Placental epithelial cell (primary cell): ENCODE results near the gene QRFPR. TPM values are rescaled to one million over a fixed set of nuclear protein-coding genes. Genes with fewer than 3 reads are reported as not detected.

Experiments
- small RNA-seq: library from RNA; depleted of rRNA; stranded (forward); fragments of <200 nt; gene quantifications from one replicate; pipeline ENCODE3, GENCODE V24; 2012
- total RNA-seq: library from RNA; depleted of rRNA; stranded (reverse); fragments of >200 nt; gene quantifications from 2 replicates; pipeline ENCODE4 v1.2.3, GENCODE V29; 2012

QRFPR gene
- total RNA-seq, result not detected in 2 replicates

DNA sequence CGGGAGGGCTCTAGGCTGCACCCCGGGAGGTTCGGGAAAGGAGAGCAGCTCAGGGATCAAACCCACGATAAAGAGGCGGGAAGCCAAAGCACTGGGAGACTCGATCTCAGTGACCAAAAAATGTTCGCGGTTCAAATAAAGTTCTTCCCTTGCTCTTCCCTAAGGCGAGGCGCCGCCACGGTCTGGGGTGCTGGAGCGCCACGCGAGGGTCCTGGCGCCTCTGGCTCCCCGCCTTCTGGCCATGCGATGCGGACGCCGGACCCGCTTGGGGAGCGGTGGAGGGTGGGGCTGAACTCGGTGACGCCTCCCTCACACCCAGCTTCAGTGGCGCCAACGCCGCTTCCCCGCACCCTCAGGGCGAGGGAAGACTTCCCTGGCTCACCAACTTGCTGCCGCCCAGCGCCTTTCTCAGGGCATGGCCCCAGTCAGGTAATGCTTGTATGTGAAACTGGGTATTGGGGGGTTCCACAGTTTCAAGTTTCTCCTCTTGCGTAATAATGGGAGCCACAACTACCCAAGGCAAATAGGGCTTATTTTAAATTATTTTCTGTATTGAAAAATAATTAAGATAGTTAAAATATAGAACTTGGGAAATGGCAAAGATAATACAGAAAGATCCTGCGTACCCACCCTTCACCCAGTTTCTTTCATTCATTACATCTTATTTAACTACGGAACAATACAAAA lies at the start of gene QRFPR:
Gene QRFPR (minus strand): TSS at position 243 of the 687 bp plus-strand sequence. CDS start 371 bp downstream, outside the sequence.

Small RNA genes within 50 kb of the gene (small RNA-seq; reads per million reads assigned to genes)
- gene RF00019, result not detected

Other genes starting within 250 kb of the QRFPR start
- gene TNIP3, start 216.7 kb downstream of the QRFPR start, total RNA-seq, result not detected in 2 replicates